Measurements from ENCODE around the gene DHX8.

The DHX8 gene

DNA sequence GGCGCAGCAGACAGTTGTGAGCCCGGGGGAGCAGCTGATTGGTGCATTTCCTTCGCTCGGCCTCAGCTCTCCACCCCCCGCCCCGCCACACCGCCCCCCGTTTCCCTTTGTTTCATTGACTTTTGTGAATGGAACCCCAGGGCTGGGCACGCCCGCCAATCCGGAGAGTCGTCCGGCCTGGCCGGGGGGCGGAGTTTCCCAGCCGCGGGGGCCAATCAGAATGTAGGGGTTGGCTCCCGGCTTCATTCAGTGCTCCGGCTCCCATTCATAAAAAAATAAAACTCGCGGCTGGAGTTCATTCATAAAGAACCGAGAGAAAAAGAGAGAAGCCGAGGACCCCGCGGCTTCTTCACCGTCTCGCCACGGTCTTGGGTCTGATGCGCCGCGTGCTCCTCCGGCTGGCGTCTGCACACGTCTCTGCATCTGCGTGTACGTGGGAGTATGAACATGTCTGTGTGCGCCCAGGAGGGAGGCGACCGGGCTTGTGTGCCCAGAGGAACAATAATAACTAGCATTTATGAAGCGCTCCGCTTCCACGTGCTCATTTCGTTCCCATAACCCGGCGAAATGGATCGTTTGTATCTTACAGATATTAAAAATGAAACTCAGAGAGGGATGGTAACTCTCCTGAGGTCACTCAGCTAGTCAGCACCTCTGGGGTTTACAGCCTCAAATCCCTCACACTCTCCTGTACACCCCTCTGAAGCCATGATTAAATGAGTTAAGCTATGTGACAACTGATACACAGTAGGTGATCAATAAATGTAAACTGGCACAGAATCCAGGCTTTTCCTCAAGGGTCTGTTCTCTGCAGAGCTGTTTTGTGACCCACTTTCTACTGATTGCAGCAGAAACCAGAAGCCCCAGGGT, 62.8 kb downstream of the DHX8 start, which contains the start of gene ETV4:
TSS of gene ETV4 (minus strand) at position 22 of the 870 bp plus-strand sequence. CDS start 723 bp downstream, outside the sequence.
- H3K27ac Mint-ChIP-seq, result peak within 1 kb of the TSS; percentile 70 to 77
- peak within 1 kb of the TSS; percentile 89 to 95 for H3K4me3 Mint-ChIP-seq
- ATAC-seq, result peak; percentile 92
- H3K27me3 Mint-ChIP-seq, result peaks cover 82% of the 10 kb centered on the region
- DNase-seq, result peak; percentile 92 to 93
- no peaks in the 10 kb centered on the region for H3K9me3 Mint-ChIP-seq
- peaks cover 26% of the 10 kb centered on the region for H3K4me1 Mint-ChIP-seq

DNA sequence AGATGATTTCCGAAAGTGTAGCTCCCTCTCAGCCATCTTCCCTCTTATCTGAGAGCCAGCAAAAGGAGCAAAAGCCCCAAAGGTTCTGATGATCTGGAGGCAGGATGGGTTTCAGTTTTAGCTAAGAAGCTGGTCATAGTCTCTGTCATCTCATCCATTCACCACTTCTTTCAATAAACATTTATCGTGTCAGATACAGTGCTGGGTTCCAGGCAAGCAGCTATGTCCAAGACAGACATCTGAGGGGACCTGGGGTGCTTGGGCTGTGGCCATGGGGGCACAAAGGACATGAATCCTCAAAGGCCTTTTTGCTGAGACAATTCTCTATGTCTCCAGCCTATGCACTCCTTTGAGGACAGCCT, 63.4 kb downstream of the DHX8 start:
- Mint-ChIP-seq H3K27ac (no peak overlapping the region), H3K4me3 (peak overlapping the region; percentile 89 to 95), H3K27me3 (peaks cover 84% of the 10 kb centered on the region), H3K4me1 (peaks cover 26% of the 10 kb centered on the region), H3K9me3 (no peaks in the 10 kb centered on the region)
- no peak for ATAC-seq
- DNase-seq, result no peak

DNA sequence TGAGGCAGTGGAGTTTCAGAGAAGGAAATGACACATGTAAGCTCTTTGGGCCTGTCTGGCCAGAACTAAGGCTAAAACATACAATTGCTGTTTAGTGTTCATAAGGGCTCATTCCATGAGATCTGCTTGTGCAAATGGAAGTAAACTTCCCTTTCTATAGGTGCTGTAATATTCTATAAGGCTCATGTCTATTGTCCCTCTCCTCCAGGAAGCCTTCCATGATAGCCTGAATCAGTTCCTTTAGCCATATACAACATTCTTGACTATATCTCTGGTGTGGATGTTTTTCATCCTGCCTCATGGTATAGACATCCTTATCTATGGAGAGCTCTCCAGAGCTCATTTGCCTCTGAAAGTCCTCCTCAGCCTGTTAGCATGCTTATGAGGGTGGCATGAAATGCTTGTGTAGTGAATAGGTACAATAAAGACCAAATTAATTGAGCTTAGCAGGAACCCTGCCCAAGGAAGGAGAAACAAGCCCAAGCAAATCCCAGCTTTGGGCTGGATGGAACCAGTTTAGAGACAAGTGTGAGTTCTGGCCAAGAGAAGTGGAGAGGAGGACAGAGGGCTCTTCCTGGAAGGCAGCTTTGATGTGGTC, 64.0 kb downstream of the DHX8 start:
- H3K27me3 Mint-ChIP-seq, result peaks cover 84% of the 10 kb centered on the region
- ATAC-seq, result no peak
- H3K9me3 Mint-ChIP-seq, result no peaks in the 10 kb centered on the region
- DNase-seq, result no peak
- H3K4me3 Mint-ChIP-seq, result no peak overlapping the region
- H3K4me1 Mint-ChIP-seq, result peaks cover 26% of the 10 kb centered on the region
- H3K27ac Mint-ChIP-seq, result no peak overlapping the region

DNA sequence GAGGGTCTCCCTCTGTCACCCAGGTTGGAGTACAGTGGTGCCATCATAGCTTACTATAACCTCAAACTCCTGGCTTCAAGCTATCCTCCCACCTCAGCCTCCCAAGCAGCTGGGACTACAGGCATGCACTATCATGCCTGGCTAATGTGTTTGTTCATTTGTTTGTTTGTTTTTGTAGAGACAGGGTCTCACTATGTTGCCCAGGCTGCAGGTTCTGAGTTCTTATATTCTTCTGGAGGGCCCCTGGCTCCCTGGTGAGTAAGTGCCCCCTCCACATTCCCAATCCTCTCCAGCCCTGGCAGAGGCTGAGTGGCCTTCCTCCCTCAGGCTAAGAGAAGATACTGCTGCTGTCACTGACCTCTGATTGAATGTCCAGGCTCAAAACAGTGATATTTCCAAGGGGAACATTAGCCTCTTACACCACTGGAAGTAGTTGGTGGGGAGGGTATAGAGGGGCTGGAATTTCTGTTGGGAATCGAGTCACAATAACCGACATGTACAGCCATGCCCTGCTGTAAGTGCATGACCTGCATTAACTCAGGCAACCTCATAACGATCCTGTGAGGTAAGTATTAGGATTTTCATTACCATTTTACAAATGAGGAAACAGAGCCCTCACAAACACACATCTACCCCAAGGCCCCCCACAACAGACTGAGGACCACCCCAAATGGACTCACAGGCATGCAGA, 65.1 kb downstream of the DHX8 start:
- no peak overlapping the region for H3K4me3 Mint-ChIP-seq
- H3K4me1 Mint-ChIP-seq, result peaks cover 26% of the 10 kb centered on the region
- no peak for DNase-seq
- peaks cover 84% of the 10 kb centered on the region for H3K27me3 Mint-ChIP-seq
- ATAC-seq, result no peak
- no peaks in the 10 kb centered on the region for H3K9me3 Mint-ChIP-seq
- H3K27ac Mint-ChIP-seq, result no peak overlapping the region

DNA sequence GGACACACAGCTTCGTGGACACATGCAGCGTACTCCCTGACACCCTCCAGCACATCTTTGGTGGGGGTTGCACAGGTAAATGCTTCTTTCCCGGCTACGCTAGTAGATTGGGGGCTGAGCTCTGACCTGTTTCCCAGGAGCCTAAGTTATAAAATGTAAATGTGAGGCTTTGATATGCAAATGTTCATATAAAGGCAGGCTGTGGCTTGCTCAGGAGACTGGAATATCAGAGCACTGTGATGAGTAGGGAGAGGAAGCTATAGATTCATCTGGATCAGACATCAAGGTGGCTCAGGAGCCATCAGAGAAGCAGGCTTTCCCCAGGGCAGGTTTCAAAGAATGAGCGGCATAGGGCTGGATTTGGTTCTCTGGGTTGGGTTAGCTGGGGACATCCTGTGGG, 65.7 kb downstream of the DHX8 start:
- H3K4me3 Mint-ChIP-seq, result no peak overlapping the region
- peaks cover 20% of the 10 kb centered on the region for H3K4me1 Mint-ChIP-seq
- H3K27me3 Mint-ChIP-seq, result peaks cover 84% of the 10 kb centered on the region

DNA sequence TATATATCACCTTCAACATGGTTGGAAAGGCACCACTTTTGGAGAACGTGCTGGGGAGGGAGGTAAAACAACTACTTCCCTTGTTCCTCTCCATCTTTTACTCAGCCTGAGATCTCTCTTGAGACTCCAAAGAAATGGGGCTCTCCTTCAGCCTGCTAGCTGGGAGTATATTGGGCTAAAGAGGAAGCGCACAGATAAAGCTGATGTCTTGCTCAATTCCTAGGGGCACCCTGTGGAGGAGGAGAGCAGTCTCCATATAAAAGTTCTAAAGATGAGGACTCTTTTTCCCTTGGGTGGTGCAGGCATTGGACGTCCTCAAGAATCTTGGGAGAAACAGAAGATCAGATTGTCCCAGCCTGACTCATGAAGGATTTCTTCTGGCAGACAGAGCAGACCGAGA, 67.0 kb downstream of the DHX8 start:
- no peak for DNase-seq
- no peak overlapping the region for H3K27ac Mint-ChIP-seq
- H3K9me3 Mint-ChIP-seq, result no peaks in the 10 kb centered on the region
- H3K4me3 Mint-ChIP-seq, result no peak overlapping the region
- H3K27me3 Mint-ChIP-seq, result peaks cover 86% of the 10 kb centered on the region
- H3K4me1 Mint-ChIP-seq, result peaks cover 13% of the 10 kb centered on the region
- ATAC-seq, result no peak

More for the DNA sequence above, 65.7 kb downstream of the DHX8 start:
- ATAC-seq (no peak), DNase-seq (no peak)
- Mint-ChIP-seq H3K27ac (no peak overlapping the region), H3K9me3 (no peaks in the 10 kb centered on the region)

DNA sequence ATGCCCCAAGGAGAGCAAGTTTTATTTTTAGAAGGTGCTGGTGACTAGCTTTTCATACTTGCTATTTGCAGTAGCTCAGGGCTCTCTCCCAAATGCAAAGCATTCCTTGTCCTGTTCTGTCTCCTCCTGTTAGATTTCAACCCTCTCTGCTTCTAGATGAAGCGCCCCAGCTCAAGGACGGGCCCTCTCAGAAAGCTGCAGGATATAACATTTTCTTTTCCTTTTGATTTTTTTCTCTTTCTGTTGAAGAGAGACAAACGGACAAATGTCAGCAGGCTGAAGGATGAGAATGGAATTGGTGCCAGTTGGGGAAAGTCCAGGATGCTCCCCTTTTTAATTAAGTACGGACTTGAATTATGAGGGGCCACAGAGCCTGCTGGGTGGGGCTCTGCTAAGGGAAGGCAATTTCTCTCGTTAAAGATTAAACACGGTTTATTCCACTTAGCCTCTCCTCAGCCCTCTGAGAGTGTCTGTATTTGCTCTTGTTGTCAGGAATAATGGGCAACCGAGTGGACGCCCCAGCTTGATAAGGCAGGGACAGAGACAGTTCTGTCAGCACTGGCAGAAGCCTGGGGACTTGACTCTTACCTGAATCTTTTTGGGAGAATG, 68.6 kb downstream of the DHX8 start:
- no peak overlapping the region for H3K27ac Mint-ChIP-seq
- DNase-seq (no peak), ATAC-seq (no peak)
- H3K27me3 Mint-ChIP-seq, result peaks cover 82% of the 10 kb centered on the region
- no peaks in the 10 kb centered on the region for H3K9me3 Mint-ChIP-seq
- no peak overlapping the region for H3K4me3 Mint-ChIP-seq
- peaks cover 8% of the 10 kb centered on the region for H3K4me1 Mint-ChIP-seq

DNA sequence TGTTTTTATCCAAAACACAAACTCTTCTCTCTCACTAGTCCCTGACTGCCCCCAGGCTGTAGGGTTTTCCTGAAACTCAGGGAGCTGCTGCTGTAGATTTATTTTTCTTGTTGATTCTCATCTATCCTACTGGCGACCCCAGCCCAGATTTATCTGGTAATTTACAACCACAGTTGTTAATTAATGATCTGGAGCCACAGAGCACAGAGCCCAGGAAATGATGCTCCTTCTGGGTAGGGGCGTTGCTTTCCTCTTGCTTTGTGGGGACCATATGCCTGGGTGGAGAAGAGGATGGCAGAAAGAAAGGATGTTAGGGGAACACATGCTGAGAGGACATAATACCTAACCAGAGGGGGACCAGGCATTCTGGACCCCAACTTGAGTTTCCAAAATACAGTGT, 69.8 kb downstream of the DHX8 start:
- H3K4me3 Mint-ChIP-seq, result no peak overlapping the region
- no peak overlapping the region for H3K27ac Mint-ChIP-seq
- ATAC-seq (no peak), DNase-seq (no peak)
- no peaks in the 10 kb centered on the region for H3K9me3 Mint-ChIP-seq
- peaks cover 7% of the 10 kb centered on the region for H3K4me1 Mint-ChIP-seq
- peaks cover 70% of the 10 kb centered on the region for H3K27me3 Mint-ChIP-seq

DNA sequence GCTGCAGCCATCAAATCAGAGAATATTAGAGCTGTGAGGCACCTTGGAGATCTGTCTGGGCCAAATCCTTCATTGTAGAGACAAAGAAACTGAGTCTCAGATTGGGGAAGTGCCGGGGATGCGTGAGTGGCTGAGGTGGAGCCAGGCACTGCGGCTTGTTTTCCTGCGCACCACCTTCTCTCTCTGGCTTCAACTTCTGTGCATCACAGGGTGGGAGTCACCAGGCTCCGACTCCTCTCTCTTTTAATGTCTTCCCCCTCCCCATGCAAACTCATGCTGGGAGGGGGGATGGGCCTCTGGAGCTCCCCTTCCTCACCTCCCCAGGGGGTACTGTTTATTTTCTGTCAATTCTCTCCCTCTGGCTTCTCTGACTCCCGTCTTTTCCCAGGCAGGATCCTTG, 71.1 kb downstream of the DHX8 start:
- Mint-ChIP-seq H3K4me3 (no peak overlapping the region), H3K27me3 (peaks cover 65% of the 10 kb centered on the region), H3K4me1 (peaks cover 10% of the 10 kb centered on the region), H3K27ac (no peak overlapping the region), H3K9me3 (no peaks in the 10 kb centered on the region)
- ATAC-seq (no peak), DNase-seq (no peak)

DNA sequence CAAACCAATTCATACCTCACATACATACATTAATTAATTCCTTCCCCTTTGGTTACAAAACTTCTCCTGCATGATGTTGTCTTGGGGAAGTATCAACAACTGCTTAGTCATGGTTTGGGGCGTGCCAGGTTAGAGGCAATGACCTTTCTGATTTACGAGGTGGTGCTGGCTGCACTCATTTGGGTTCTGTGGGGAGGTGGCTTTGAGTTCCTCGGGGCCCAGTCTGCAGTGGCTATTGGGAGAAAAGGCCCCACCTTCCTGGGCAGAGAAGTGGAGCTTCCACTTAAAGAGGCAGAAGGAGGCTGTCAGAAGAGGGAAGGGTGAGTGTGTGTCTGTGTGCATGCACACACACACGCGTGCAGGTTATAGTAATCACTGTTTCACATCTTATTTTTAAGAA, 72.5 kb downstream of the DHX8 start:
- DNase-seq (no peak), ATAC-seq (peak; percentile 48)
- Mint-ChIP-seq H3K9me3 (no peaks in the 10 kb centered on the region), H3K27me3 (peaks cover 62% of the 10 kb centered on the region), H3K4me3 (no peak overlapping the region), H3K27ac (no peak overlapping the region), H3K4me1 (peaks cover 22% of the 10 kb centered on the region)

DNA sequence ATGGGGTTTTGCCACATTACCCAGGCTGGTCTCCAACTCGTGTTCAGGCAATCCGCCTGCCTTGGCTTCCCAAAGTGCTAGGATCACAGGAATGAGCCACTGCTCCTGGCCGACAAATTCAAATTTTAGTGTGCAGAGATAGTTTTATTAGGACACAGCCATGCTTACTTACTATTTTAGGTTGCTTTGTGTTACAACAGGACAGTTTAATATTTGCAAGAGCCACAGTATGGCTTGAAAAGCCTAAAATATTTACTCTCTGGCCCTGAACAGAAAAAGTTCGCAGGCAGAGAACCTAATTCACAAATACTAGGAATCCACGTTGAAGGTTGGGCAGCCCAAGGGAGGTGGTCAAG, 75.0 kb downstream of the DHX8 start:
- DNase-seq (no peak), ATAC-seq (no peak)
- no peaks in the 10 kb centered on the region for H3K9me3 Mint-ChIP-seq
- H3K27me3 Mint-ChIP-seq, result peaks cover 63% of the 10 kb centered on the region
- no peak overlapping the region for H3K4me3 Mint-ChIP-seq
- no peak overlapping the region for H3K27ac Mint-ChIP-seq
- H3K4me1 Mint-ChIP-seq, result peaks cover 28% of the 10 kb centered on the region

DNA sequence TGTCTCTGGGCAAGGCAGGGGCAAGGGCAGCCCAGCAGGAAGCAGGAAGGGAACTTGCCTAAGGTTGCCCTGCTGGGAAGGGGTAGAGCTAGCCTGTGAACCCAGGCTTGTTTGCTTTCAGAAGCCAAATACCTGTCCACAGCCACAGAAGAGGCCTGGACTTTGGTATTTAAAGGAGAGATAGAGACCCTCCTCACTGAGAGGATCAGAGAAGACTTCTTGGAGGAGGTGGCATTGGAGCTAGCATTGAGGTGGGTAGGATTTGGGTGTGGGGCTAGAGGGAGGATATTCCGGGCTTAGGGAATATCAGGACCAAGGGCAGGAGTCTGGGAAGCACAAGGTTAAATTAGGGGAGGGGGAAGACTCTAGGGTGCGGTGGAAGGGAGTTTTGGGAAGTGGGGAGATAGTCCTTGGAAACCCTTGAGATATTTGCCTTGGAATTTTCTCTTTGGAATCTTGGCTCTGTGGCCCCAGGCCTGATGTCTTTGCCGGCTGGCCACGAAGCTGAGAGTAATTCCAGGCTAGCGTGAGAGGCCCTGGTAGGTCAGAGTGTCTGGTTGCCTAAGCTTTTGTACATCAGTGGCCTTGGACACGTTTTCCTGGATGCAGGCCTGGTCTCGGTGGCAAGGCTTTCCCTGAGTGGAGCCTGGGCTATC, 75.5 kb downstream of the DHX8 start:
- ATAC-seq (no peak), DNase-seq (no peak)
- Mint-ChIP-seq H3K27me3 (peaks cover 62% of the 10 kb centered on the region), H3K4me3 (no peak overlapping the region), H3K27ac (peak overlapping the region in 1 of 2 donors; percentile 12), H3K9me3 (no peaks in the 10 kb centered on the region), H3K4me1 (peaks cover 28% of the 10 kb centered on the region)

DNA sequence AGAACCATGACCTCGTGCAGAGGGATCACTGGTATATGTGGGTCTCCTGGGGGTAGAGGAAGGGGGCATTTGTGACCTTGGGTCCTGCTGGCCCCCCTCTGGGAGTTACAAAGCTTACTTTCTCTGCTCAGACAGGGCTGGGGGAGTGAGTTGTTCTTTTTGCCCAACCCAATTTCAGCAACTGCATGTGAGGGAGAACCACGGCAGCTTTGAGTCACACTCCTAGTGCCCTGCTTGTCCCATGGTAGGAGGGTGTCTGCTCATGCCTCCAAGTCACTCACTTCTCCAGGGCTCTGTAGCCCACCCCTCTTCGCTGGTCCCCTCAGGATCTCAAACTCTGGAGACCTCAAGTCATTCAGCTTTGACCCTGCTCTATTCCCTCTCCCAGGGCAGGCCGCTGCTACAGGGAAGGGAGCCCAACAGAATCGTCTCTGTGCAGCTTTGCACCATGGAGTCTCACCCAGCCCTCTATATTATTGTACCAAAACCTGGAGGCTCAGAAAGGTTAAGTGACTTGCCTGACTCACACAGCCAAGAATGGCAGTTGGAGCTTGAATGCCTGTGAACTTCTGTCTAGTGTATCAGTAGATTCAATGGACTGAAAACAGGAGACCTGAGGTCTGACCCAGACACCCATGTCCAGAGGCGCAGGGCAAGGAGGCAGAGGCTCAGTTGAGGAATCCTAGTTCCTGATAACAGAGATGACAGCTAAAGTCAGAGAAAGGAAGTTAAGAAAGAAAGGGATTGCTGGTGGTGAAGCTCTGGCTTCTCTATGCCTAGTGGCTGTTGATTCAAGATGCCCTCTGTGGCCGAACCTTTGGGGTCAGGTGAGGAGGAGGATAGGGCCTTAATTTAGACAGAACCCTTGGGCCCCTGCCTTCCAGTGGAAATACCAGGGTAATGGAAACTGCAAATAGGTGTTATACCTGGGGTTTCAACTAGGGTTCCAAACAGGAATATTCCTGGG, 77.0 kb downstream of the DHX8 start:
- Mint-ChIP-seq H3K4me1 (peaks cover 28% of the 10 kb centered on the region), H3K4me3 (no peak overlapping the region), H3K27me3 (peaks cover 50% of the 10 kb centered on the region), H3K9me3 (no peaks in the 10 kb centered on the region), H3K27ac (no peak overlapping the region)
- ATAC-seq (no peak), DNase-seq (no peak)
